GM12864 (cell line): Measurements from ENCODE around the gene ESR2.

ENCODE experiments used
- DNase-seq: peaks from one replicate; pipeline ENCODE4 v3.0.0-alpha.2; 2011; ENCODE audit warnings: low read depth
- H3K4me3 ChIP-seq: 2 replicates; pipeline ENCODE4 v1.5.1; 2011; ENCODE audit warnings: mild to moderate bottlenecking, low read depth, low read length, control low read depth
- CTCF ChIP-seq: IDR thresholded peaks from 2 replicates; pipeline ENCODE4 v1.5.1; 2011; ENCODE audit warnings: low read depth, mild to moderate bottlenecking, moderate library complexity, low read length, control low read depth, inconsistent platforms; ENCODE audit errors: missing control alignments

ESR2 gene

GRCh38 chr14:64062381-64063115 is 231.6 kb downstream of the ESR2 start:
- no peak overlapping the region for H3K4me3 ChIP-seq
- DNase-seq, result no peak
- TF ChIP-seq CTCF, result no peak

- DNase-seq, result no peak
- TF ChIP-seq CTCF, result no peak
Measured at GRCh38 chr14:64061706-64062105, 232.5 kb downstream of the ESR2 start.

GRCh38 chr14:64061115-64061514 is 233.1 kb downstream of the ESR2 start:
- no peak for DNase-seq
- no peak overlapping the region for H3K4me3 ChIP-seq
- TF ChIP-seq CTCF, result no peak

More at GRCh38 chr14:64061706-64062105, 232.5 kb downstream of the ESR2 start:
- no peak overlapping the region for H3K4me3 ChIP-seq

GRCh38 chr14:64060648-64061096 is 233.5 kb downstream of the ESR2 start:
- H3K4me3 ChIP-seq, result no peak overlapping the region
- DNase-seq, result no peak
- TF ChIP-seq CTCF, result peak; percentile 79

GRCh38 chr14:64060199-64060545 is 234.0 kb downstream of the ESR2 start:
- DNase-seq, result no peak
- no peak overlapping the region for H3K4me3 ChIP-seq
- TF ChIP-seq CTCF, result no peak

- TF ChIP-seq CTCF, result no peak
- H3K4me3 ChIP-seq, result no peak overlapping the region
- DNase-seq, result no peak
Measured at GRCh38 chr14:64059454-64060198, 234.5 kb downstream of the ESR2 start.
